ENCODE measurements around the gene CYP2A13. TPM values are rescaled to one million over a fixed set of nuclear protein-coding genes. Genes with fewer than 3 reads are reported as not detected.

CYP2A13 gene
- total RNA-seq, 1 experiment from 2014 or later = 0.63 TPM

DNA sequence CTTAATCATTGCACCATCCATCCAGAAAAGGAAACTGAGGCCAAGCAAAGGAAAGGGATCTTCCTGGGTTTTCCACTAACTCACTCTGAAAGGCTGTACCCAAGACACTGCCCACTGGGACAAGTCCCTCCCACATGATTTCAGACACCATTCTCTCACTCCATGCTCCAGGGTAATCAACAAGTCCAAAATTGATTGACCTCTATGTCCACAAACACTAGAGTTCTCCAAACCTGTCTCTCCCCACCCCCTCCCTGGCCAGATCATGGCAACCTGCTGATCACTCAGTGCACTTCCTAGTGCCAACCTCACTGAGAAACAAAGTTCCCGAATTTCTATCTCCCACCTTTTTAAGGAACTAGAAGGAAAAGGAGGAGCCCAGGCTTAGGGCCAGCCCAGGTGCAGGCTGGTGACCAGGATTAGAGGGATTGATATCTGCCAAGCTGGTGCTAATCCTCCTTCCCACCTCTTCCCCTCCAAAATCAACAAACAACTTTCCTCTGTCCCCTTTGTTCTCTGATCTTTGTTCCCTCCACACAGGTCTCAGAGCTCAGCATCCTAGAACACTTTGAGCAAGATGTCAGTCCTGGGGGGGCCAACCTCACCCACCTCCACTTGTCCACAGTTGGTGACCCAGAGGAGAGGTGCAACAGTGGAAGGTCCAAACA is 2.4 kb upstream of the CYP2A13 start:
- H3K4ac ChIP-seq (ENCODE audit: low read depth, low read length) = no peak overlapping the region
- H3K4me3 Mint-ChIP-seq = no peak overlapping the region
- H4K91ac ChIP-seq (ENCODE audit: insufficient read length, low read depth, low read length) = no peak overlapping the region
- H2BK20ac ChIP-seq (ENCODE audit: low read depth, low read length, poor library complexity, severe bottlenecking) = no peak overlapping the region
- no peak overlapping the region for H2BK15ac ChIP-seq (ENCODE audit: low read depth, low read length)
- no CpG with 5 or more reads among the region's 1 CpG for WGBS (ENCODE audit: extremely low coverage, insufficient read length, low lambda C conversion rate)
- TF ChIP-seq, protein P1, sequence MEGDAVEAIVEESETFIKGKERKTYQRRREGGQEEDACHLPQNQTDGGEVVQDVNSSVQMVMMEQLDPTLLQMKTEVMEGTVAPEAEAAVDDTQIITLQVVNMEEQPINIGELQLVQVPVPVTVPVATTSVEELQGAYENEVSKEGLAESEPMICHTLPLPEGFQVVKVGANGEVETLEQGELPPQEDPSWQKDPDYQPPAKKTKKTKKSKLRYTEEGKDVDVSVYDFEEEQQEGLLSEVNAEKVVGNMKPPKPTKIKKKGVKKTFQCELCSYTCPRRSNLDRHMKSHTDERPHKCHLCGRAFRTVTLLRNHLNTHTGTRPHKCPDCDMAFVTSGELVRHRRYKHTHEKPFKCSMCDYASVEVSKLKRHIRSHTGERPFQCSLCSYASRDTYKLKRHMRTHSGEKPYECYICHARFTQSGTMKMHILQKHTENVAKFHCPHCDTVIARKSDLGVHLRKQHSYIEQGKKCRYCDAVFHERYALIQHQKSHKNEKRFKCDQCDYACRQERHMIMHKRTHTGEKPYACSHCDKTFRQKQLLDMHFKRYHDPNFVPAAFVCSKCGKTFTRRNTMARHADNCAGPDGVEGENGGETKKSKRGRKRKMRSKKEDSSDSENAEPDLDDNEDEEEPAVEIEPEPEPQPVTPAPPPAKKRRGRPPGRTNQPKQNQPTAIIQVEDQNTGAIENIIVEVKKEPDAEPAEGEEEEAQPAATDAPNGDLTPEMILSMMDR (conservative IDR thresholded peaks at IDR 0.05) = no peak
- H3K27ac Mint-ChIP-seq = no peak overlapping the region
- H3K23me2 ChIP-seq (ENCODE audit: insufficient read length, low read depth, low read length, poor library complexity, severe bottlenecking) = peaks cover 10% of the 10 kb centered on the region
- no peaks in the 10 kb centered on the region for H3K79me1 ChIP-seq (ENCODE audit: insufficient read depth, low read depth, low read length, poor library complexity, severe bottlenecking)
- no peaks in the 10 kb centered on the region for H3K4me1 ChIP-seq (ENCODE audit: insufficient read depth, low read length)
- H3K9me3 Mint-ChIP-seq = peaks cover 6 to 9% of the 10 kb centered on the region in 2 experiments
- no peaks in the 10 kb centered on the region for H4K20me1 ChIP-seq (ENCODE audit: control insufficient read depth, insufficient read depth, insufficient read length)
- peaks cover 18 to 21% of the 10 kb centered on the region in 2 experiments for H3K4me1 Mint-ChIP-seq
- no peak overlapping the region for H2BK5ac ChIP-seq (ENCODE audit: insufficient read length, low read length)
- H3K14ac ChIP-seq (ENCODE audit: insufficient read depth, low read length) = no peak overlapping the region
- H3T11ph ChIP-seq (ENCODE audit: low read length) = no peak overlapping the region
- H2BK120ac ChIP-seq (ENCODE audit: low read depth, low read length, poor library complexity, severe bottlenecking) = no peak overlapping the region
- no peak overlapping the region for H3K56ac ChIP-seq (ENCODE audit: insufficient read length, low read depth, low read length)
- no peak overlapping the region for H2AFZ ChIP-seq (ENCODE audit: low read length)
- H3K27me3 Mint-ChIP-seq (ENCODE audit: low read depth) = peaks cover 56% of the 10 kb centered on the region
- no peak overlapping the region for H3K9ac ChIP-seq (ENCODE audit: extremely low read depth, insufficient read length, low read length)
- no peak overlapping the region for H3K18ac ChIP-seq (ENCODE audit: insufficient read length, low read depth, low read length)
- peaks cover 6% of the 10 kb centered on the region; the same call in 1 of the 2 replicates for H3K27me3 ChIP-seq (ENCODE audit: insufficient read depth, low read length)
- H3K4me2 ChIP-seq (ENCODE audit: insufficient read depth, insufficient read length, low read length) = no peak overlapping the region
- H4K8ac ChIP-seq (replicated peaks; ENCODE audit: insufficient read length, low read depth, low read length) = no peak overlapping the region
- H2BK12ac ChIP-seq (ENCODE audit: insufficient read length, low read depth, low read length) = no peak overlapping the region
- no peak overlapping the region for H3K27ac ChIP-seq (ENCODE audit: insufficient read length, low read depth, low read length)
- H4K5ac ChIP-seq (ENCODE audit: insufficient read length, low read depth, low read length) = no peak overlapping the region
- H2AK5ac ChIP-seq (ENCODE audit: insufficient read length, low read length) = no peak overlapping the region
- no peak overlapping the region for H3K23ac ChIP-seq (ENCODE audit: insufficient read length, low read depth, low read length)
- peaks cover 0 to 10% (median 6%) of the 10 kb centered on the region in 3 experiments; a peak in 5 of 7 replicates for H3K36me3 Mint-ChIP-seq (ENCODE audit: insufficient read depth in 1 of 3, low read depth in 3 of 3)
- DNase-seq = no peak
- H3K9me3 ChIP-seq (ENCODE audit: control insufficient read depth, low read depth, low read length) = no peaks in the 10 kb centered on the region
- no peaks in the 10 kb centered on the region for H3K79me2 ChIP-seq (ENCODE audit: insufficient read depth, low read length)
